HS-5 (cell line): ENCODE results near the gene FGF21.
A peak's percentile ranks its signal among the peaks of the same experiment; 100 is the strongest.
"Not testable (repeated sequence)": the region's sequence is repeated elsewhere in the genome, so short reads cannot be mapped to it uniquely, and the experiment has no call there.

Source experiments
- DNase-seq: peaks from one replicate; pipeline ENCODE4 v3.0.0-alpha.2; 2012; ENCODE audit warnings: low read depth

Gene FGF21

GRCh38 chr19:48755084-48755641 lies at the start of gene FGF21:
Gene FGF21, plus strand, starts transcription at chr19:48755524. Its CDS starts 713 bp downstream, at chr19:48756237.
- no peak for DNase-seq

GRCh38 chr19:48708471-48708870 lies 46.9 kb upstream of the FGF21 start:
- DNase-seq: no peak

GRCh38 chr19:48711106-48711662 lies 44.1 kb upstream of the FGF21 start:
- no peak for DNase-seq

- no peak for DNase-seq
Observed at GRCh38 chr19:48713041-48713863, 42.1 kb upstream of the FGF21 start.

GRCh38 chr19:48713864-48714755 lies 41.2 kb upstream of the FGF21 start:
- DNase-seq: peak; percentile 98

GRCh38 chr19:48714759-48715675 lies 40.3 kb upstream of the FGF21 start:
- DNase-seq: no peak

GRCh38 chr19:48715681-48716171 lies 39.6 kb upstream of the FGF21 start:
- DNase-seq: no peak

GRCh38 chr19:48716562-48717291 lies 38.6 kb upstream of the FGF21 start:
- DNase-seq: no peak

- not testable (repeated sequence) for DNase-seq
Observed at GRCh38 chr19:48718106-48718505, 37.2 kb upstream of the FGF21 start.

GRCh38 chr19:48718711-48719231 lies 36.6 kb upstream of the FGF21 start:
- no peak for DNase-seq

GRCh38 chr19:48719263-48720171 lies 35.8 kb upstream of the FGF21 start, which contains the start of gene MAMSTR:
Gene MAMSTR, minus strand, starts transcription at chr19:48719725. Its CDS starts 694 bp downstream, at chr19:48719031.
- DNase-seq: no peak

- DNase-seq: no peak
Observed at GRCh38 chr19:48720251-48720612, 35.1 kb upstream of the FGF21 start.

GRCh38 chr19:48720613-48721296 lies 34.6 kb upstream of the FGF21 start:
- DNase-seq: peak; percentile 95

GRCh38 chr19:48722196-48722708 lies 33.1 kb upstream of the FGF21 start:
- no peak for DNase-seq

GRCh38 chr19:48724796-48725753 lies 30.2 kb upstream of the FGF21 start:
- DNase-seq: peak; percentile 96

- DNase-seq: no peak
Observed at GRCh38 chr19:48726556-48726955, 28.8 kb upstream of the FGF21 start.
